ENCODE results near the gene MYL3.

DNA sequence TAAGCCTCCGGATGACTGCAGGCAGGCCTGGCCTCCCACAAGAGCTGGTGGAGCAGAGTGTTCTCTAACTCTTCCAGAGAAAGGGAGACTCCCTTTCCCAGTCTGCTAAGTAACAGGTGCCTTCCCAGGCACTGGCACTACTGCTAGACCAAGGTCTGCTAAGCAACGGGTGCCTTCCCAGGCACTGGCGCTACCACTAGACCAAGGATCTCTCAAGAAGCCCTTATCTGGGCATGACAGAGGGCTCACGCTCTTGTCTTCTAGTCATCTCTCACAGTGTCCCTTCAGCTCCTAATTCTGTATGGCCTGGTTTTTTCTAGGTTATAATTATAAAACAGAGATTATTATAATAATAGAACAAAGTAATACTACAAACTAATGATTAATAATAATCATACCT lies 27.8 kb downstream of the MYL3 start:
- TF ChIP-seq, protein P1, sequence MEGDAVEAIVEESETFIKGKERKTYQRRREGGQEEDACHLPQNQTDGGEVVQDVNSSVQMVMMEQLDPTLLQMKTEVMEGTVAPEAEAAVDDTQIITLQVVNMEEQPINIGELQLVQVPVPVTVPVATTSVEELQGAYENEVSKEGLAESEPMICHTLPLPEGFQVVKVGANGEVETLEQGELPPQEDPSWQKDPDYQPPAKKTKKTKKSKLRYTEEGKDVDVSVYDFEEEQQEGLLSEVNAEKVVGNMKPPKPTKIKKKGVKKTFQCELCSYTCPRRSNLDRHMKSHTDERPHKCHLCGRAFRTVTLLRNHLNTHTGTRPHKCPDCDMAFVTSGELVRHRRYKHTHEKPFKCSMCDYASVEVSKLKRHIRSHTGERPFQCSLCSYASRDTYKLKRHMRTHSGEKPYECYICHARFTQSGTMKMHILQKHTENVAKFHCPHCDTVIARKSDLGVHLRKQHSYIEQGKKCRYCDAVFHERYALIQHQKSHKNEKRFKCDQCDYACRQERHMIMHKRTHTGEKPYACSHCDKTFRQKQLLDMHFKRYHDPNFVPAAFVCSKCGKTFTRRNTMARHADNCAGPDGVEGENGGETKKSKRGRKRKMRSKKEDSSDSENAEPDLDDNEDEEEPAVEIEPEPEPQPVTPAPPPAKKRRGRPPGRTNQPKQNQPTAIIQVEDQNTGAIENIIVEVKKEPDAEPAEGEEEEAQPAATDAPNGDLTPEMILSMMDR (IDR thresholded peaks at IDR 0.05): no peak
- TF ChIP-seq POLR2A (IDR thresholded peaks at IDR 0.05) (no peak), EP300 (IDR thresholded peaks at IDR 0.05) (no peak)
